Ishikawa (cell line): ENCODE measurements around the gene CMTM3.

Experiments
- CEBPB ChIP-seq: IDR thresholded peaks from 2 replicates; pipeline ENCODE4 v1.6.1; 2012
- CREB1 ChIP-seq: IDR thresholded peaks from 2 replicates; pipeline ENCODE4 v1.6.1; 2012; ENCODE audit warnings: low read depth
- EP300 ChIP-seq: IDR thresholded peaks from 2 replicates; pipeline ENCODE4 v1.6.1; 2012; ENCODE audit warnings: borderline replicate concordance
- FOXM1 ChIP-seq: IDR thresholded peaks from 2 replicates; pipeline ENCODE4 v1.6.1; 2012; ENCODE audit warnings: low read depth, borderline replicate concordance
- MAX ChIP-seq: IDR thresholded peaks from 2 replicates; pipeline ENCODE4 v1.6.1; 2012
- NFIC ChIP-seq: IDR thresholded peaks from 2 replicates; pipeline ENCODE4 v1.6.1; 2012
- RAD21 ChIP-seq: IDR thresholded peaks from 2 replicates; pipeline ENCODE4 v1.6.1; 2012; ENCODE audit warnings: low read depth
- REST ChIP-seq: IDR thresholded peaks from 2 replicates; pipeline ENCODE4 v1.6.1; 2012; ENCODE audit warnings: low read depth, mild to moderate bottlenecking
- TAF1 ChIP-seq: IDR thresholded peaks from 2 replicates; pipeline ENCODE4 v1.6.1; 2012; ENCODE audit warnings: low read depth, mild to moderate bottlenecking
- TEAD4 ChIP-seq: IDR thresholded peaks from 2 replicates; pipeline ENCODE4 v1.6.1; 2012
- USF1 ChIP-seq: IDR thresholded peaks from 2 replicates; pipeline ENCODE4 v1.6.1; 2012
- YY1 ChIP-seq: IDR thresholded peaks from 2 replicates; pipeline ENCODE4 v1.6.1; 2012; ENCODE audit warnings: low read depth
- ZBTB7A ChIP-seq: IDR thresholded peaks from 2 replicates; pipeline ENCODE4 v1.6.1; 2012; ENCODE audit warnings: low read depth

GRCh38 chr16:66574531-66574930 is 30.0 kb upstream of the CMTM3 start:
- TF ChIP-seq CREB1 (no peak), CEBPB (no peak), MAX (no peak), TAF1 (no peak), REST (no peak), USF1 (no peak), EP300 (no peak), TEAD4 (no peak), NFIC (no peak), YY1 (no peak), ZBTB7A (no peak), RAD21 (no peak), FOXM1 (no peak)
